NCI-H510A treated with DMSO at 0.1 percent for 48 hours (cell line): ENCODE data around the gene COBL.
A peak's percentile ranks its signal among the peaks of the same experiment; 100 is the strongest.

Experiments used
- DNase-seq: peaks from one replicate; lab custom pipeline; 2025; lab: John Stamatoyannopoulos, UW

Gene COBL

GRCh38 chr7:51234609-51235308, 81.8 kb downstream of the COBL start:
- DNase-seq: no peak

- DNase-seq: peak; percentile 67
These were observed 82.5 kb downstream of the COBL start for GRCh38 chr7:51234139-51234538.

- DNase-seq: no peak
These were observed 83.2 kb downstream of the COBL start for GRCh38 chr7:51233374-51233773.

DNA sequence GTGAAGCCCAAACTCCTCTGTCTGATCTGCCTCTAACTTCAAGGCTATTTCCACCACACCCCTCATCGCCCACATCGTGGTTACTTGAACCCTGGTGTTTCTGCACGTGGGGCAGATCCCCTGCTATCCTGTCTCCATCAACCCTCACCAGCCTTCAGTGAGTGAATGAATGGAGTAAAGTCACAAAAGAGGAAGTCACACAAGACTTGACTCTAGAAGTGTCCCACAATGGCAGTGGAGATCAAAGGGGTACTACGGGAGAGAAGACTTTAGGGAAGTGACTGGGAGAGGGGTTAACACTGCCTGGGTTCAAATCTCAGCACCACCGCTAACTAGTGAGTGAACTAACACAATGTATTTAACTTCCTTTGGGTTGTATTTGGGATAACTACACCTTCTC, 85.9 kb downstream of the COBL start:
- DNase-seq: no peak

DNA sequence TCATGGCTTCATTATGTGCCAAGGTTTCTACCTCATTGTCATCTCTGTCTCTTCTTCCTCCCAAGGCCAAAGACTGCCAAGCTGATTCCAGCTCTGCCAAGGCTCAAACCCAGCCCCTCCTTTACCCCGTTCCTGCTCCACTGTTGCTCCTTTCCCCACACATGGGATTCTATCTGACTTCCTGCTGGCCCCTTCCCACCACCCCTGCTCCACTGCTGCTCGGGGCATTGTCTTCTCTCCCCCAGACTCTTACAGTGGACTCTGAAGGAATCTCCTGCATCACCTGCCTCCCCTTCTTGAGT, 86.3 kb downstream of the COBL start:
- no peak for DNase-seq

DNA sequence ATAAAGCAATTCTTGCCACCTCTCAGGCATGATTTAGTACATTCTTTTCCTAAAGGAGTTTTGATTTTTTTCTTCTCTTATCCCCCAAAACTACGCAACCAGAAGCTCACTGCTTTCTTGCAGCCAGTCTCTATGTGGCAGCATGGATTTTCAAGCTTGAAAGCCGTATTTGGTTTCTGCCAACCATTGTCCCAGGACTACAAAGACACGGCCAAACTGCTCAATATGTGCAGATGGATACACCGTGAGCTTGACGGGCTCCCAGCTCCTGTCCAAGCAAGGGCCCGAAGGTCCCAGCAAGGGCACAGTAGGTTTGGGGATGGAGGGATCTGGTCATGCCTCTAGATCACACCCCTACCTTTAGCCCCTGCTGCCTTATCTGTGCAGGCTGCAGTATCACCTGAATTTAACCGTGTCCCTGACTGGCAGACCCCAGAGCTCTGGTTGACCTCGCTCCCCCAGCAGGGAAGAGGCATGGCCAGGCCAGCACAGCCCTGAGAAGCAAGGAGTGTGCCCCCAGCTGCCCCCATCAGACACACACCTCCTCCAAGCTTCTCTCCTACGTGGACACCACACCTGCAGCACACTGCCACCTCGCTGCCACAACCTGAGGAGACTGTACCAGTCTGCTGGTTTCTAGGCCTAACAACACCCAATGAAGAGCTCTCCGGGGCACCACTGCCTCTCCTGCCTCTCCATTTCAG, 86.8 kb downstream of the COBL start:
- DNase-seq: no peak

- DNase-seq: peak; percentile 32
These were observed 87.5 kb downstream of the COBL start for GRCh38 chr7:51229106-51229537.

- peak; percentile 55 for DNase-seq
These were observed 88.1 kb downstream of the COBL start for GRCh38 chr7:51228386-51228958.

GRCh38 chr7:51227861-51228260, 88.7 kb downstream of the COBL start:
- no peak for DNase-seq

DNA sequence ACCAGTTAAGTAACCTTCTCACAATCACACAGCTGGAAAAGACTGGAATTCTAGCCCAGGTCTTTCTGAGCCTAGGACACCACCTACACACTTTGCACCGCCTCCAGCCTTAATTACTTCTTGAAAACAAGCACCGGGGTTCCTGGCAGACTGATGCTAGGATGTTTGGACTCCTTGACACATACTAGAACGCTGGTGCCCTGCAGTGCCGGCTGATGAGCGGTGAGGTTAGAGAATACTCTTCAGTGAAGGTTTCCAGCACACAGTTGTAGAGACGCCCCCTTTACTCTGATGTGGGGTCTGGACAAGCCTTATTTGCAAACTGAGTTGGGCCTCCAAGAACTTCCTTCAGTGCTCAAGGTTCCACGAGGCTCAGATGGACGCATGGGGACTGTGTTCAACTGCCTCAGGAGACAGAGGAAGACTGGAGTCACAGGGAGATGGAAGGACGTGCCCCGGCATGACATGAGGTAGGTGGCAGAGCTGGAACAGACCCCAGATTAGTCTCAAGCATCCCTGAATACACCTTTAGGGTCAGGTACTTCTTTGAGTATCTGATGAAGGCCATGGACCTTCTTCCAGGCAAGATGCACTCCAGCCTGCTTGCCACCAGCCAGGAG, 89.6 kb downstream of the COBL start:
- no peak for DNase-seq

DNA sequence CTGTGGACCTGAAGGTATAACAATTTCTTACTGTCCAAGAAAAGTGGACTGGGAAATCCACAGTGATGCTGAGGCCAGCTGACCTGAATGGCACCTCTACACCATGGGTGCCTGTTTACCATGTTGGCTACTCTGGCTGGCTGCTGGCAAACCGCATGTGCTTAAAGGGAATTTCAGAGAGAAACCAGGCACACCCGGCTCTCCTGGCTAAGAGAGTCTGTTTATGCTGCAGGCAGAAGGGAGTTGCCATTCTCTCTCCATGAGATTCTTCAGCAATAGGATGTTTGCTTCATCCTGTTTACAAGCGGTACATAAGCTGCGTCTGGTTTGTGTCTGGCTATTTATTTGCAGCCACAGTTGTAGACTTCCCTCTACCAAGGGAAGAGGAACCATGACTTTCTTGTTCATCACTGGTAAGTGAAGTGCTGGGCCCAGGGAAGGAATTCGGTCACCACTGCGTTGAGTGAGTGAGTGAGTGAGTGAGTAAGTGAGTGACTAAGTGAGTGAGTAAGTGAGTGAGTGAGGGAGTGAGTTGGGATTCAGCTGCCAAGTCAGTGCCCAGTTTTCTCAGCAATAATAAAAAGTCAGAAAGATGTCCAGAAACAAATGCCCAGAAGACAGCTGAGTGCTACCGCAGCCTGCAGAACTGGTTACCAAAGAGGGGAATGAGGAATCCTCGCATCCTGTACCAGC, 90.4 kb downstream of the COBL start:
- no peak for DNase-seq

DNA sequence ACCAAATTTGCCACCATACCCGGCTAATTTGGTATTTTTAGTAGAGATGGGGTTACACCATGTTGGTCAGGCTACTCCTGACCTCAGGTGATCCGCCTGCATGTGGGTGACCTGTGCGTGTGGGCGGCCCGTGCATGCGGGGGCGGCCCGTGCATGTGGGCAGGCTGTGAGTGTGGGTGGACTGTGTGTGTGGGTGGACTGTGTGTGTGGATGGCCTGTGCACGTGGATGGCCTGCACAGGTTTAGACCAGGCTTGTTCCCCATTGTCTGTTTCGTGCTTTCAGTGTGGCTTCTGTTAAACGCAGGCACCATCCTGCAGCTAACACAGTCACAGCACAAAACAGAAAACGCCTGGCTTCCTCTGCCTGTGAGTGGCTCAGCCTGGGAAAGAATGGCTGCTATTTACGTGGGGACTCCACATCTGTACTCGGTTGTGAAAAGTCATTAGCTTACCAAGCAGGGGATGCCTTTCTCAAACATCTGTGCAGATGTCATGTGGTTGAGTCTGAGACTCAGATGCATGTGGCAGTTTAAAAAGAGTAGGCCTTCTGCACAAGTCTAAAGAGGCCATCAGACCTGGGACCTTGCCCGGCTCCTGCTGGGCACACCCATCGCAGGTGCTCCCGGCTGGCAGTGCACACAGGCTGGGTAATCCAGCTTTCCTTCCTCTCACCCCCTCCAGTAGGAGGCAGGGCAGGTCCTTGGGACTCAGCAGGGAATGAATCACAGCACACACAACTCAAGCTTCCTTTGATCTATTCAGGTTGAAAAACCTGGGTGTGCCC, 91.6 kb downstream of the COBL start:
- peak; percentile 72 for DNase-seq

- no peak for DNase-seq
These were observed 93.1 kb downstream of the COBL start for GRCh38 chr7:51223505-51223904.

GRCh38 chr7:51222916-51223315, 93.7 kb downstream of the COBL start:
- DNase-seq: no peak

GRCh38 chr7:51220226-51220625, 96.4 kb downstream of the COBL start:
- no peak for DNase-seq

DNA sequence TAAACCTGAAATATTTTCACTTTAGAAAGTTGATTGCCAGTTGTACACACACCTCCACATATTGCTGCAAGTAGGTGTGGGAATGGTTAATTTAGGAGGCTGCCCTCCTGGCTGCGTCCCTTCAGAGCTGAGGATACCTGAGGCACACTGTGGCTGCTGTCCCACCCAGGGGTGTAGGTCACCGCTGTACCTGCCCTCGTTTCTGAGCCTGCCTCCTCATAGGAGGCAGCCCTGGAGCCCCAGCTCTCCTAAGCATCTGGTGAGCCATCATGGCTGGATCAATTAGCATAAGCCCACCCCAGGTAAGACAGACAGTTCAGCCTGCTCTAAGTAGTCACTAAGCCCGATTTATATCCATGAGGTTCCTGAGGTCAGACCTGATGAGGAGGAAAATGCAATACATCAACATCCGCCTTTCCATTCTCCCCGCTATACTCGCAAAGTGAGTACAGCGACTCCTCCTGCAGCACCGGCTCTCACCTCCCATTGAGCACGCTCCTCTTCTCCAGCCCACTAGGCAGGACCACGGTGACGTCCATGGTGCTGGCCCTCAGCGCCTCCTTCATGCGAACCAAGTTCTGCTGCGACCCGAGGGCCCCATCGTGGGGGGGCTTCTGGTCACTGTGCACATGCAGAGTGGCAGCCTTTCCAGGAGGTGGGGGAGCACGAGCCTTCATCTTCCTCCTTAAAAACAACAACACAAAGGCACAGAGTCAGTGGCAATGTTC, 97.2 kb downstream of the COBL start:
- DNase-seq: no peak

- no peak for DNase-seq
These were observed 98.8 kb downstream of the COBL start for GRCh38 chr7:51217804-51218203.

GRCh38 chr7:51214098-51214497, 102.5 kb downstream of the COBL start:
- DNase-seq: no peak

DNA sequence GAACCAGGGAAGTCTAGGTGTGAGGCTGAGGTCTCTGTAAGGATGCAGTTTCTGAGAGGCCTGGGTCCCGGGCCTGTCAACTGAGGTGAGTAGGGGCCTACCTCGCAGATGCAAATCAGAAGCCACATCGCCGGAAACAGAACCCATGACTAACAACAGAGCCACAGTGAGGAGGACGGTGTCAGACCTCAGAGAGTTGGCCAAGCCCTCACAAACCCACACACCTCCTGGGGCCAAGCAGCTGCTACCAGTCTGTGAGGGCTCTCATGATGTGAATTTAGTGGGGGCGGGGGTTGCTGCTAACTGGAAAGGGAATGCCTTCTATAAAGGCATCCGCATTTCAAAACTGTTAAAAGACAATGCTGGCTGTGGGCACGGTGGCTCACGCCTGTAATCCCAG, 103.0 kb downstream of the COBL start:
- no peak for DNase-seq

DNA sequence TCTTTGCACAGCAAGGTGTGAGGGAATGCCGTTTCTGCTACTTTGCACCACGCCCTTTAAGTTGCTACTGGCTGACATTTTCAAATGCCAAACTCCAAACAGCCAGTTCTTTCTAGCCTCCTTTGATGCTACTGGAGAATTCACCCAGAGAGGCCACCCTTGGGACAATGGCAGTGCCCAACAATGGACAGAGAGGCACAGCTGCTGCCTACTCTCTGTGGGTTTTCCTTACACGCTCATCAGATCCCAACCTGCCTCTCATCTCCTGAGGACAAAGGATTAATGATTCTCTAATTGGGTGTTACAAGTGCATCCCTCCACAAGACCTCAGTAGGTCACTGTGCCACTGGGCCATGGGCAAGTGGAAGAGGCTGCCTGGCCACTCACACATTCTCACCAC, 105.8 kb downstream of the COBL start:
- DNase-seq: no peak

GRCh38 chr7:51209426-51209825, 107.2 kb downstream of the COBL start:
- no peak for DNase-seq
